Middle frontal gyrus (tissue), 1 donor: ENCODE measurements around the gene SMIM9.

ENCODE experiments used
- DNase-seq: peaks from one replicate; pipeline ENCODE4 v3.0.0-alpha.2; 2015; ENCODE audit warnings: low spot score; ENCODE audit errors: extremely low spot score

SMIM9 gene

GRCh38 chrX:154784149-154784995 lies 50.1 kb downstream of the SMIM9 start:
- no peak for DNase-seq

DNA sequence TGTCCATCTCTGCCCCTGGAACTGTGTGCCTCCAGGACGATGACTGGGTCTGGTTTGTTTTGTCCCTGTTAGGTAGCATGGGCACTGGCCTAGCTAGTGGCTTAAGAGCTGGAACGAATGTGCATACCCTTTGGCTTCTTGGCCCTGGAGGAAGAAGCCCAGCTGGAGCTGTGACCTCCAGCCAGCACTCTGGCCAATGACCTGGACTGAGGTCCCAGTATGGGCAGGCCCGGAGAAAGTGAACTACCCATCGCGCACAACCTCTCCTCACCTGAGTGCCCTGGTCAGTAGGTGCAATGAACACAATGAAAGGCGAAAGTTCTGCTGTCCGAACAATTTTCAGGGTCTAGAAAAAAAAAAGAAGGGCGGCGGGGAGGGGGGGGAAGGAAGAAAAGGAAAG lies 53.5 kb downstream of the SMIM9 start:
- no peak for DNase-seq

GRCh38 chrX:154779261-154779660 lies 55.2 kb downstream of the SMIM9 start:
- no peak for DNase-seq

DNA sequence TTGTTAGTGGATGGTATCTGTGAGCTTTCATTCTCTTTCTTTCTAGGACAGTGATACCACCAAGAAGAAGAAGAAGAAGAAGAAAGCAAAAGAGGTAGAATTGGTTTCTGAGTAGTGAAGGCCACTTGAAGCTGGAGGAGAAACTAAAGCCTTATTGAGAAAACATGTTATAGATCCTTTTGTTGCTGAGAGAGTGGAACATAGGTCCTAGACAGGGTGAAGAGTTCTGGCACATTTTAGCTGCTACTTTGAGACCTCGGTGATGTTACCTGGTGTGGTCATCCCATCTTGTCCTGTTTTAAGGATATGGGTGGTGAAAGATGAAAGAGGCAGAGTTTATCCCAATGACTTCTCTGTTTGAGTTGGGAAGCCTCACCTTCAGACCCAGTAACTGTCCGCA lies 57.7 kb downstream of the SMIM9 start:
- DNase-seq: no peak

- no peak for DNase-seq
Observed at GRCh38 chrX:154775419-154776349, 58.8 kb downstream of the SMIM9 start.

DNA sequence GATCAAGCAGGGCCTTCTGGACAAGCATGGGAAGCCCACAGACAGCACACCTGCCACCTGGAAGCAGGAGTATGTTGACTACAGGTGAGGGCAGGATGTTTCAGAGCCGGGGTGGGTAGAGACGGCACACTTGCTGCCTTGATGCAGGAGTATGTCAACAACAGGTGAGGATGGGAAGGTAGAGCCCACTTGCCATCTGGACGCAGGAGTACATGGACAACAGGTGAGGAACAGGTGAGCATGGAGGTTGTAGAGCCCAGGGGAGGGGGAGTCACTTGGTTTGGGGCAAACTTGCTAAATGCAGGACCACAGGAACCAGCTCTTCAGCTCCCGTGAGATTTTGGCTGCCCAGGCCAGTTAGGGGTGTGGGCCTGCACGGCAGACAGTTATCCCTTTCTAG lies 59.8 kb downstream of the SMIM9 start:
- no peak for DNase-seq
